ENCODE data around the gene ABCC3. TPM values are rescaled to one million over a fixed set of nuclear protein-coding genes. Genes with fewer than 3 reads are reported as not detected.

Gene ABCC3
- total RNA-seq, 2 donors from 2014 or later, result 0.40 TPM; not detected in 1

GRCh38 chr17:50642071-50642721 lies 7.5 kb downstream of the ABCC3 start:
- Mint-ChIP-seq H3K27me3 (peaks cover 23% of the 10 kb centered on the region), H3K36me3 (ENCODE audit: low read depth) (no peaks in the 10 kb centered on the region), H3K4me1 (no peaks in the 10 kb centered on the region), H3K4me3 (no peak overlapping the region), H3K27ac (no peak overlapping the region), H3K9me3 (no peaks in the 10 kb centered on the region)
- no peak for ATAC-seq (replicated peaks)

GRCh38 chr17:50642722-50643656 lies 8.3 kb downstream of the ABCC3 start:
- no peak for ATAC-seq (replicated peaks)
- Mint-ChIP-seq H3K4me3 (no peak overlapping the region), H3K27me3 (peaks cover 18% of the 10 kb centered on the region), H3K4me1 (no peaks in the 10 kb centered on the region), H3K27ac (no peak overlapping the region), H3K9me3 (no peaks in the 10 kb centered on the region), H3K36me3 (ENCODE audit: low read depth) (no peaks in the 10 kb centered on the region)

- Mint-ChIP-seq H3K4me1 (no peaks in the 10 kb centered on the region), H3K9me3 (no peaks in the 10 kb centered on the region), H3K36me3 (ENCODE audit: low read depth) (no peaks in the 10 kb centered on the region), H3K27me3 (peaks cover 17% of the 10 kb centered on the region), H3K4me3 (no peak overlapping the region), H3K27ac (no peak overlapping the region)
- ATAC-seq (replicated peaks), result no peak
Measured at GRCh38 chr17:50645748-50646682, 11.3 kb downstream of the ABCC3 start.

- Mint-ChIP-seq H3K9me3 (no peaks in the 10 kb centered on the region), H3K27ac (no peak overlapping the region), H3K4me1 (no peaks in the 10 kb centered on the region), H3K4me3 (no peak overlapping the region), H3K36me3 (ENCODE audit: low read depth) (no peaks in the 10 kb centered on the region), H3K27me3 (peaks cover 17% of the 10 kb centered on the region)
- no peak for ATAC-seq (replicated peaks)
Measured at GRCh38 chr17:50647187-50647586, 12.5 kb downstream of the ABCC3 start.

- Mint-ChIP-seq H3K4me3 (no peak overlapping the region), H3K36me3 (ENCODE audit: low read depth) (no peaks in the 10 kb centered on the region), H3K4me1 (no peaks in the 10 kb centered on the region), H3K9me3 (no peaks in the 10 kb centered on the region), H3K27ac (no peak overlapping the region), H3K27me3 (peaks cover 12% of the 10 kb centered on the region)
- ATAC-seq (replicated peaks), result no peak
Measured at GRCh38 chr17:50649042-50649908, 14.6 kb downstream of the ABCC3 start.

GRCh38 chr17:50651661-50652060 lies 17.0 kb downstream of the ABCC3 start:
- Mint-ChIP-seq H3K27me3 (peaks cover 6% of the 10 kb centered on the region), H3K36me3 (ENCODE audit: low read depth) (no peaks in the 10 kb centered on the region), H3K4me1 (no peaks in the 10 kb centered on the region), H3K27ac (no peak overlapping the region), H3K9me3 (no peaks in the 10 kb centered on the region), H3K4me3 (no peak overlapping the region)
- no peak for ATAC-seq (replicated peaks)

- Mint-ChIP-seq H3K9me3 (no peaks in the 10 kb centered on the region), H3K4me1 (no peaks in the 10 kb centered on the region), H3K4me3 (no peak overlapping the region), H3K36me3 (ENCODE audit: low read depth) (no peaks in the 10 kb centered on the region), H3K27ac (no peak overlapping the region), H3K27me3 (peaks cover 3% of the 10 kb centered on the region)
- ATAC-seq (replicated peaks), result no peak
Measured at GRCh38 chr17:50653738-50654137, 19.1 kb downstream of the ABCC3 start.

GRCh38 chr17:50656509-50656908 lies 21.8 kb downstream of the ABCC3 start:
- Mint-ChIP-seq H3K4me1 (peaks cover 6% of the 10 kb centered on the region), H3K9me3 (no peaks in the 10 kb centered on the region)
- ATAC-seq (replicated peaks), result no peak

GRCh38 chr17:50657054-50657453 lies 22.4 kb downstream of the ABCC3 start:
- Mint-ChIP-seq H3K27ac (no peak overlapping the region), H3K27me3 (no peaks in the 10 kb centered on the region), H3K4me1 (peaks cover 11% of the 10 kb centered on the region), H3K9me3 (no peaks in the 10 kb centered on the region), H3K4me3 (no peak overlapping the region), H3K36me3 (ENCODE audit: low read depth) (no peaks in the 10 kb centered on the region)
- no peak for ATAC-seq (replicated peaks)

More at GRCh38 chr17:50656509-50656908, 21.8 kb downstream of the ABCC3 start:
- no peak overlapping the region for H3K4me3 Mint-ChIP-seq
- H3K36me3 Mint-ChIP-seq (ENCODE audit: low read depth), result no peaks in the 10 kb centered on the region
- no peaks in the 10 kb centered on the region for H3K27me3 Mint-ChIP-seq
- H3K27ac Mint-ChIP-seq, result no peak overlapping the region

- no peaks in the 10 kb centered on the region for H3K27me3 Mint-ChIP-seq
- H3K9me3 Mint-ChIP-seq, result no peaks in the 10 kb centered on the region
- no peaks in the 10 kb centered on the region for H3K36me3 Mint-ChIP-seq (ENCODE audit: low read depth)
- H3K4me1 Mint-ChIP-seq, result peaks cover 13% of the 10 kb centered on the region
- H3K4me3 Mint-ChIP-seq, result no peak overlapping the region
- H3K27ac Mint-ChIP-seq, result no peak overlapping the region
- ATAC-seq (replicated peaks), result no peak
Measured at GRCh38 chr17:50657627-50658026, 22.9 kb downstream of the ABCC3 start.

GRCh38 chr17:50658616-50659015 lies 23.9 kb downstream of the ABCC3 start:
- ATAC-seq (replicated peaks), result no peak
- no peaks in the 10 kb centered on the region for H3K9me3 Mint-ChIP-seq
- peaks cover 13% of the 10 kb centered on the region for H3K4me1 Mint-ChIP-seq
- peak overlapping the region; percentile 64 for H3K27ac Mint-ChIP-seq
- H3K27me3 Mint-ChIP-seq, result no peaks in the 10 kb centered on the region
- no peak overlapping the region for H3K4me3 Mint-ChIP-seq
- no peaks in the 10 kb centered on the region for H3K36me3 Mint-ChIP-seq (ENCODE audit: low read depth)

GRCh38 chr17:50659179-50659578 lies 24.5 kb downstream of the ABCC3 start:
- ATAC-seq (replicated peaks), result no peak
- H3K27ac Mint-ChIP-seq, result no peak overlapping the region
- H3K4me3 Mint-ChIP-seq, result no peak overlapping the region
- no peaks in the 10 kb centered on the region for H3K27me3 Mint-ChIP-seq
- no peaks in the 10 kb centered on the region for H3K9me3 Mint-ChIP-seq
- peaks cover 13% of the 10 kb centered on the region for H3K4me1 Mint-ChIP-seq
- no peaks in the 10 kb centered on the region for H3K36me3 Mint-ChIP-seq (ENCODE audit: low read depth)

GRCh38 chr17:50660042-50660886 lies 25.6 kb downstream of the ABCC3 start:
- no peak overlapping the region for H3K4me3 Mint-ChIP-seq
- H3K27me3 Mint-ChIP-seq, result no peaks in the 10 kb centered on the region
- no peak for ATAC-seq (replicated peaks)
- no peaks in the 10 kb centered on the region for H3K9me3 Mint-ChIP-seq
- H3K4me1 Mint-ChIP-seq, result peaks cover 13% of the 10 kb centered on the region
- no peaks in the 10 kb centered on the region for H3K36me3 Mint-ChIP-seq (ENCODE audit: low read depth)
- H3K27ac Mint-ChIP-seq, result peak overlapping the region; percentile 91

Measured in activated T-helper 17 cell treated with anti-CD3 and anti-CD28 coated beads, Interleukin-2, amount 50 U/mL, for 72 hours (primary cell).